ENCODE results near the gene B4GALT3.
"Not testable (repeated sequence)": the region's sequence is repeated elsewhere in the genome, so short reads cannot be mapped to it uniquely, and the experiment has no call there.

DNA sequence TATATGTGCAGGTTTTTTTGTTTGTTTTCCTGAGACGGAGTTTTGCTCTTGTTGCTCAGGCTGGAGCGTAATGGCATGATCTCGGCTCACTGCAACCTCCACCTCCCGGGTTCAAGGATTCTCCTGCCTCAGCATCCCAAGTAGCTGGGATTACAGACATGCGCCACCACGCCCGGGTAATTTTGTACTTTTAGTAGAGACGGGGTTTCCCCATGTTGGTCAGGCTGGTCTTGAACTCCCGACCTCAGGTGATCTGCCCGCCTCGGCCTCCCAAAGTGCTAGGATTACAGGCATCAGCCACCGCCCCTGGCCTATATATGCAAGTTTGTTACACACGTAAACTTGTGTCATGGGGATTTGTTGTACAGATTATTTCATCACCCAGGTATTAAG, 47.4 kb upstream of the B4GALT3 start:
- not testable (repeated sequence) for TF ChIP-seq POLR2A, POLR2AphosphoS5, EP300 (IDR thresholded peaks at IDR 0.05)
- TF ChIP-seq, protein P1, sequence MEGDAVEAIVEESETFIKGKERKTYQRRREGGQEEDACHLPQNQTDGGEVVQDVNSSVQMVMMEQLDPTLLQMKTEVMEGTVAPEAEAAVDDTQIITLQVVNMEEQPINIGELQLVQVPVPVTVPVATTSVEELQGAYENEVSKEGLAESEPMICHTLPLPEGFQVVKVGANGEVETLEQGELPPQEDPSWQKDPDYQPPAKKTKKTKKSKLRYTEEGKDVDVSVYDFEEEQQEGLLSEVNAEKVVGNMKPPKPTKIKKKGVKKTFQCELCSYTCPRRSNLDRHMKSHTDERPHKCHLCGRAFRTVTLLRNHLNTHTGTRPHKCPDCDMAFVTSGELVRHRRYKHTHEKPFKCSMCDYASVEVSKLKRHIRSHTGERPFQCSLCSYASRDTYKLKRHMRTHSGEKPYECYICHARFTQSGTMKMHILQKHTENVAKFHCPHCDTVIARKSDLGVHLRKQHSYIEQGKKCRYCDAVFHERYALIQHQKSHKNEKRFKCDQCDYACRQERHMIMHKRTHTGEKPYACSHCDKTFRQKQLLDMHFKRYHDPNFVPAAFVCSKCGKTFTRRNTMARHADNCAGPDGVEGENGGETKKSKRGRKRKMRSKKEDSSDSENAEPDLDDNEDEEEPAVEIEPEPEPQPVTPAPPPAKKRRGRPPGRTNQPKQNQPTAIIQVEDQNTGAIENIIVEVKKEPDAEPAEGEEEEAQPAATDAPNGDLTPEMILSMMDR (IDR thresholded peaks at IDR 0.05): not testable (repeated sequence)

Data from upper lobe of left lung (tissue), 4 donors.